ENCODE measurements around the gene ALDH2. TPM values are rescaled to one million over a fixed set of nuclear protein-coding genes. Genes with fewer than 3 reads are reported as not detected.

ALDH2 gene
- total RNA-seq: 100 to 1,000 TPM; 191 to 418 (median 305) TPM

- TF ChIP-seq, protein P1, sequence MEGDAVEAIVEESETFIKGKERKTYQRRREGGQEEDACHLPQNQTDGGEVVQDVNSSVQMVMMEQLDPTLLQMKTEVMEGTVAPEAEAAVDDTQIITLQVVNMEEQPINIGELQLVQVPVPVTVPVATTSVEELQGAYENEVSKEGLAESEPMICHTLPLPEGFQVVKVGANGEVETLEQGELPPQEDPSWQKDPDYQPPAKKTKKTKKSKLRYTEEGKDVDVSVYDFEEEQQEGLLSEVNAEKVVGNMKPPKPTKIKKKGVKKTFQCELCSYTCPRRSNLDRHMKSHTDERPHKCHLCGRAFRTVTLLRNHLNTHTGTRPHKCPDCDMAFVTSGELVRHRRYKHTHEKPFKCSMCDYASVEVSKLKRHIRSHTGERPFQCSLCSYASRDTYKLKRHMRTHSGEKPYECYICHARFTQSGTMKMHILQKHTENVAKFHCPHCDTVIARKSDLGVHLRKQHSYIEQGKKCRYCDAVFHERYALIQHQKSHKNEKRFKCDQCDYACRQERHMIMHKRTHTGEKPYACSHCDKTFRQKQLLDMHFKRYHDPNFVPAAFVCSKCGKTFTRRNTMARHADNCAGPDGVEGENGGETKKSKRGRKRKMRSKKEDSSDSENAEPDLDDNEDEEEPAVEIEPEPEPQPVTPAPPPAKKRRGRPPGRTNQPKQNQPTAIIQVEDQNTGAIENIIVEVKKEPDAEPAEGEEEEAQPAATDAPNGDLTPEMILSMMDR (IDR thresholded peaks at IDR 0.05; ENCODE audit: low read depth): no peak
Observed at GRCh38 chr12:111766608-111767361, at the start of gene ALDH2. ALDH2 (plus strand) TSS chr12:111766933; CDS start chr12:111766983, 50 bp downstream.

- TF ChIP-seq, protein P1 (IDR thresholded peaks at IDR 0.05; ENCODE audit: low read depth): no peak
Observed at GRCh38 chr12:111720457-111720856, 46.3 kb upstream of the ALDH2 start.

DNA sequence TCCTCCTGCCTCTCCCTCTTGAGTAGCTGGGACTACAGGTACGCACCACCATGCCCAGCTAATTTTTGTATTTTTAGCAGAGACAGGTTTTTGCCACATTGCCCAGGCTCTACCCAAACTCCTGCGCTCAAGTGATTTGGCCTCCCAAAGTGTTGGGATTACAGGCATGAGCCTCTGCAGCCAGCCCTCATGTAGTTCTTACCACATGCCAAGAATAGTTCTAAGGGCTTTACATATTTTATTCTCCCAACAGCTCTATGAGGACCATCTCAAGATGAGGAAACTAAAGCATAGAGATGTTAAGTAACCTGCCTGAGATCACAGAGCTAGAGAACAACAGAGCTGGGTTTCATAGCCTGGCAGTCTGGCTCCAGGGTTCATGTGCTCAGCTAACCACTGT, 37.9 kb upstream of the ALDH2 start:
- TF ChIP-seq, protein P1 (IDR thresholded peaks at IDR 0.05; ENCODE audit: low read depth): no peak

GRCh38 chr12:111730420-111730819, 36.3 kb upstream of the ALDH2 start:
- TF ChIP-seq, protein P1 (IDR thresholded peaks at IDR 0.05; ENCODE audit: low read depth): no peak

DNA sequence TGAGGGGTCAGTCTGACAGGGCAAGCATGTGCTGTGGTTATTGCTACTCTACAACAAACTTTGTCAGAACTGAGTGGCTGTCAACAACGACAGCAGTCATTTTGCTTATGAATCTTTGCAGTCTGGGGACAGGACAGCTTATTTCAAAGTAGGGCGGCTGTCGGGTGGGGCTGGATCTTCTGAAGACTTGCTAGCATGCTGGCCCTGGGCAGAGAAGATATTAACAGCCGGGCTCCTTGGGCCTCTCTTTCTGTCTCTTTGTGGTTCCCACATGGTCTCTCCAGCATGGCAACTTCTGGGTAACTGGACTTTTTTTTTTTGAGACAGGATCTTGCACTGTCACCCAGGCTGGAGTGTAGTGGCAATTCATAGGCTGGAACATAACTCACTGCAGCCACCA, 33.9 kb upstream of the ALDH2 start:
- TF ChIP-seq, protein P1 (IDR thresholded peaks at IDR 0.05; ENCODE audit: low read depth): no peak

GRCh38 chr12:111733340-111733915, 33.3 kb upstream of the ALDH2 start:
- TF ChIP-seq, protein P1 (IDR thresholded peaks at IDR 0.05; ENCODE audit: low read depth): no peak

- TF ChIP-seq, protein P1 (IDR thresholded peaks at IDR 0.05; ENCODE audit: low read depth): no peak
Observed at GRCh38 chr12:111741235-111741812, 25.4 kb upstream of the ALDH2 start.
